ENCODE results near the gene DCAF5.

DCAF5 gene

GRCh38 chr14:69156224-69156623 lies 3.3 kb upstream of the DCAF5 start:
- Histone ChIP-seq H3K4me1 (ENCODE audit: insufficient read depth, low read length) (peaks cover 12% of the 10 kb centered on the region), H3K36me3 (ENCODE audit: insufficient read depth, low read length) (no peaks in the 10 kb centered on the region), H2AFZ (ENCODE audit: low read depth, low read length) (no peak overlapping the region), H3K4me3 (ENCODE audit: low read length) (no peak overlapping the region), H3K9me3 (ENCODE audit: low read length) (no peaks in the 10 kb centered on the region), H3K27me3 (ENCODE audit: insufficient read depth, low read length) (no peaks in the 10 kb centered on the region)

- H3K9me3 ChIP-seq (ENCODE audit: low read length), result no peaks in the 10 kb centered on the region
- peaks cover 4% of the 10 kb centered on the region for H3K36me3 ChIP-seq (ENCODE audit: insufficient read depth, low read length)
- no peak overlapping the region for H2AFZ ChIP-seq (ENCODE audit: low read depth, low read length)
- H3K27me3 ChIP-seq (ENCODE audit: insufficient read depth, low read length), result no peaks in the 10 kb centered on the region
- peaks cover 25% of the 10 kb centered on the region for H3K4me1 ChIP-seq (ENCODE audit: insufficient read depth, low read length)
- H3K4me3 ChIP-seq (ENCODE audit: low read length), result no peak overlapping the region
These were observed 1.9 kb upstream of the DCAF5 start for GRCh38 chr14:69154779-69155178.

GRCh38 chr14:69153873-69154270 lies 953 bp upstream of the DCAF5 start:
- peaks cover 25% of the 10 kb centered on the region for H3K4me1 ChIP-seq (ENCODE audit: insufficient read depth, low read length)
- H3K9me3 ChIP-seq (ENCODE audit: low read length), result no peaks in the 10 kb centered on the region
- peaks cover 12% of the 10 kb centered on the region for H3K36me3 ChIP-seq (ENCODE audit: insufficient read depth, low read length)
- H3K27me3 ChIP-seq (ENCODE audit: insufficient read depth, low read length), result no peaks in the 10 kb centered on the region
- H3K4me3 ChIP-seq (ENCODE audit: low read length), result peak overlapping the region; percentile 77
- peak overlapping the region; percentile 99 for H2AFZ ChIP-seq (ENCODE audit: low read depth, low read length)

- Histone ChIP-seq H2AFZ (ENCODE audit: low read depth, low read length) (peak overlapping the region; percentile 99), H3K4me3 (ENCODE audit: low read length) (peak overlapping the region; percentile 77), H3K36me3 (ENCODE audit: insufficient read depth, low read length) (peaks cover 15% of the 10 kb centered on the region), H3K27me3 (ENCODE audit: insufficient read depth, low read length) (no peaks in the 10 kb centered on the region), H3K9me3 (ENCODE audit: low read length) (no peaks in the 10 kb centered on the region), H3K4me1 (ENCODE audit: insufficient read depth, low read length) (peaks cover 25% of the 10 kb centered on the region)
These were observed 393 bp upstream of the DCAF5 start for GRCh38 chr14:69153152-69153872.

GRCh38 chr14:69152181-69152901 lies 578 bp downstream of the DCAF5 start:
- peak overlapping the region; percentile 77 for H3K4me3 ChIP-seq (ENCODE audit: low read length)
- H3K9me3 ChIP-seq (ENCODE audit: low read length), result no peaks in the 10 kb centered on the region
- H2AFZ ChIP-seq (ENCODE audit: low read depth, low read length), result peak overlapping the region; percentile 99
- H3K27me3 ChIP-seq (ENCODE audit: insufficient read depth, low read length), result no peaks in the 10 kb centered on the region
- peaks cover 25% of the 10 kb centered on the region for H3K4me1 ChIP-seq (ENCODE audit: insufficient read depth, low read length)
- peaks cover 19% of the 10 kb centered on the region for H3K36me3 ChIP-seq (ENCODE audit: insufficient read depth, low read length)

- no peaks in the 10 kb centered on the region for H3K9me3 ChIP-seq (ENCODE audit: low read length)
- peaks cover 19% of the 10 kb centered on the region for H3K36me3 ChIP-seq (ENCODE audit: insufficient read depth, low read length)
- peak overlapping the region; percentile 77 for H3K4me3 ChIP-seq (ENCODE audit: low read length)
- peak overlapping the region; percentile 75 for H2AFZ ChIP-seq (ENCODE audit: low read depth, low read length)
- peaks cover 25% of the 10 kb centered on the region for H3K4me1 ChIP-seq (ENCODE audit: insufficient read depth, low read length)
- H3K27me3 ChIP-seq (ENCODE audit: insufficient read depth, low read length), result no peaks in the 10 kb centered on the region
These were observed 1.3 kb downstream of the DCAF5 start for GRCh38 chr14:69151458-69152180.

GRCh38 chr14:69149461-69150244 lies 3.3 kb downstream of the DCAF5 start:
- Histone ChIP-seq H3K4me3 (ENCODE audit: low read length) (no peak overlapping the region), H3K4me1 (ENCODE audit: insufficient read depth, low read length) (peaks cover 22% of the 10 kb centered on the region), H2AFZ (ENCODE audit: low read depth, low read length) (no peak overlapping the region), H3K27me3 (ENCODE audit: insufficient read depth, low read length) (no peaks in the 10 kb centered on the region), H3K9me3 (ENCODE audit: low read length) (no peaks in the 10 kb centered on the region), H3K36me3 (ENCODE audit: insufficient read depth, low read length) (peaks cover 22% of the 10 kb centered on the region)

- Histone ChIP-seq H3K27me3 (ENCODE audit: insufficient read depth, low read length) (no peaks in the 10 kb centered on the region), H3K36me3 (ENCODE audit: insufficient read depth, low read length) (peaks cover 19% of the 10 kb centered on the region), H3K4me1 (ENCODE audit: insufficient read depth, low read length) (peaks cover 9% of the 10 kb centered on the region), H3K4me3 (ENCODE audit: low read length) (no peak overlapping the region), H3K9me3 (ENCODE audit: low read length) (no peaks in the 10 kb centered on the region), H2AFZ (ENCODE audit: low read depth, low read length) (no peak overlapping the region)
These were observed 10.8 kb downstream of the DCAF5 start for GRCh38 chr14:69142101-69142500.

- Histone ChIP-seq H3K27me3 (ENCODE audit: insufficient read depth, low read length) (no peaks in the 10 kb centered on the region), H3K36me3 (ENCODE audit: insufficient read depth, low read length) (peaks cover 19% of the 10 kb centered on the region), H3K4me1 (ENCODE audit: insufficient read depth, low read length) (peaks cover 9% of the 10 kb centered on the region), H3K9me3 (ENCODE audit: low read length) (no peaks in the 10 kb centered on the region), H3K4me3 (ENCODE audit: low read length) (no peak overlapping the region), H2AFZ (ENCODE audit: low read depth, low read length) (no peak overlapping the region)
These were observed 11.4 kb downstream of the DCAF5 start for GRCh38 chr14:69141550-69141949.

GRCh38 chr14:69139743-69140142 lies 13.2 kb downstream of the DCAF5 start:
- no peak overlapping the region for H3K4me3 ChIP-seq (ENCODE audit: low read length)
- peaks cover 9% of the 10 kb centered on the region for H3K4me1 ChIP-seq (ENCODE audit: insufficient read depth, low read length)
- H3K36me3 ChIP-seq (ENCODE audit: insufficient read depth, low read length), result peaks cover 16% of the 10 kb centered on the region
- H3K27me3 ChIP-seq (ENCODE audit: insufficient read depth, low read length), result no peaks in the 10 kb centered on the region
- H3K9me3 ChIP-seq (ENCODE audit: low read length), result no peaks in the 10 kb centered on the region
- no peak overlapping the region for H2AFZ ChIP-seq (ENCODE audit: low read depth, low read length)

- Histone ChIP-seq H3K27me3 (ENCODE audit: insufficient read depth, low read length) (no peaks in the 10 kb centered on the region), H3K4me3 (ENCODE audit: low read length) (no peak overlapping the region), H3K36me3 (ENCODE audit: insufficient read depth, low read length) (peaks cover 13% of the 10 kb centered on the region), H2AFZ (ENCODE audit: low read depth, low read length) (no peak overlapping the region), H3K9me3 (ENCODE audit: low read length) (no peaks in the 10 kb centered on the region), H3K4me1 (ENCODE audit: insufficient read depth, low read length) (peaks cover 12% of the 10 kb centered on the region)
These were observed 14.9 kb downstream of the DCAF5 start for GRCh38 chr14:69137843-69138535.

- no peaks in the 10 kb centered on the region for H3K27me3 ChIP-seq (ENCODE audit: insufficient read depth, low read length)
- H3K4me3 ChIP-seq (ENCODE audit: low read length), result no peak overlapping the region
- H3K36me3 ChIP-seq (ENCODE audit: insufficient read depth, low read length), result peaks cover 8% of the 10 kb centered on the region
- H3K4me1 ChIP-seq (ENCODE audit: insufficient read depth, low read length), result peaks cover 12% of the 10 kb centered on the region
- no peaks in the 10 kb centered on the region for H3K9me3 ChIP-seq (ENCODE audit: low read length)
- no peak overlapping the region for H2AFZ ChIP-seq (ENCODE audit: low read depth, low read length)
These were observed 15.5 kb downstream of the DCAF5 start for GRCh38 chr14:69137416-69137815.

All from neuron (in vitro differentiated cells).